ENCODE data around the gene PHACTR3. TPM values are rescaled to one million over a fixed set of nuclear protein-coding genes. Genes with fewer than 3 reads are reported as not detected.

PHACTR3 gene
- total RNA-seq, 1 experiment from 2014 or later, result not detected

GRCh38 chr20:59776626-59777330 lies 172.4 kb downstream of the PHACTR3 start (continued):
- TF ChIP-seq CBX3 (IDR thresholded peaks at IDR 0.05; ENCODE audit: low read depth) (no peak), POLR2AphosphoS5 (IDR thresholded peaks at IDR 0.05; ENCODE audit: low read depth, low read length) (no peak), JUND (IDR thresholded peaks at IDR 0.05) (no peak), ELF1 (IDR thresholded peaks at IDR 0.05; ENCODE audit: borderline replicate concordance, low read depth) (no peak), ZNF274 (IDR thresholded peaks at IDR 0.05; ENCODE audit: low read depth, low read length) (no peak), YY1 (IDR thresholded peaks at IDR 0.05; ENCODE audit: extremely low read depth, insufficient replicate concordance, low read depth, low read length) (no peak), SIN3A (IDR thresholded peaks at IDR 0.05; ENCODE audit: low read depth) (no peak), EZH2phosphoT487 (IDR thresholded peaks at IDR 0.05; ENCODE audit: borderline replicate concordance) (no peak)

DNA sequence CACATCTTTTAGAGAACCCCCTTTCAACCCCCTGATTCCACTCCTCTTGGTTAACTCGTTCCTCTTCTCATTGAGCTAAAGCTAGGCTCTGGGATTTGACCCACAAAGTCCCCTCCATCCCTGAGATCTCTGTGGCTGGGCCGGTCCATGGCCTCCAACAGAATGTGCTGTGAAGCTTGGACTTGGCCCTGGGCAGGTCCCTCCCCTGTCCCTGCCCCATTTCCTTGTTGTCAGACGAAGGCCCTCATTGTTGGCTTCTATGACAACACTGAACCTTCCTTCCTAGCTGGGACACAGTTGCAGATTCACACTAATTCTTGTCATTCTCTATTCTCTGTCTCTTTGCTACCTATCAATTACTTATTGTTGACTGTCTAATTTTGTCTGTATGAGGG lies 173.0 kb downstream of the PHACTR3 start:
- Histone ChIP-seq H3K9me3 (ENCODE audit: control insufficient read depth in 1 of 2, insufficient read depth in 1 of 2, low read depth in 1 of 2, low read length in 2 of 2) (no peaks in the 10 kb centered on the region), H4K20me1 (ENCODE audit: insufficient read depth) (no peaks in the 10 kb centered on the region), H3K36me3 (ENCODE audit: control insufficient read depth in 1 of 2, insufficient read depth in 2 of 2, low read length in 2 of 2) (no peaks in the 10 kb centered on the region), H3K79me2 (ENCODE audit: insufficient read depth, low read length) (no peaks in the 10 kb centered on the region), H3K27ac (ENCODE audit: low read depth, low read length) (no peak overlapping the region), H3K9me2 (ENCODE audit: insufficient read depth) (no peaks in the 10 kb centered on the region), H3K9ac (ENCODE audit: low read length) (no peak overlapping the region), H3K4me3 (replicated peaks in 1 of 2; ENCODE audit: low read depth in 1 of 2, low read length in 2 of 2) (no peak overlapping the region), H3K4me2 (ENCODE audit: low read length) (no peak overlapping the region), H2AFZ (ENCODE audit: low read depth, low read length, poor library complexity, severe bottlenecking) (no peak overlapping the region), H3K27me3 (ENCODE audit: insufficient read depth, low read length) (no peaks in the 10 kb centered on the region), H3K4me1 (ENCODE audit: control insufficient read depth in 1 of 2, insufficient read depth in 2 of 2, low read length in 2 of 2) (peaks cover 0 to 5% of the 10 kb centered on the region in 2 experiments; a peak in 1 of 4 replicates)
- no peak for ATAC-seq
- BruUV-seq (replicated peaks), result no TSS peak
- TF ChIP-seq SIN3A (IDR thresholded peaks at IDR 0.05; ENCODE audit: low read depth) (no peak), EZH2 (IDR thresholded peaks at IDR 0.05) (no peak), SP1 (IDR thresholded peaks at IDR 0.05; ENCODE audit: low read depth) (no peak), YY1 (IDR thresholded peaks at IDR 0.05; ENCODE audit: extremely low read depth, insufficient replicate concordance, low read depth, low read length) (no peak)
- TF ChIP-seq, protein P1, sequence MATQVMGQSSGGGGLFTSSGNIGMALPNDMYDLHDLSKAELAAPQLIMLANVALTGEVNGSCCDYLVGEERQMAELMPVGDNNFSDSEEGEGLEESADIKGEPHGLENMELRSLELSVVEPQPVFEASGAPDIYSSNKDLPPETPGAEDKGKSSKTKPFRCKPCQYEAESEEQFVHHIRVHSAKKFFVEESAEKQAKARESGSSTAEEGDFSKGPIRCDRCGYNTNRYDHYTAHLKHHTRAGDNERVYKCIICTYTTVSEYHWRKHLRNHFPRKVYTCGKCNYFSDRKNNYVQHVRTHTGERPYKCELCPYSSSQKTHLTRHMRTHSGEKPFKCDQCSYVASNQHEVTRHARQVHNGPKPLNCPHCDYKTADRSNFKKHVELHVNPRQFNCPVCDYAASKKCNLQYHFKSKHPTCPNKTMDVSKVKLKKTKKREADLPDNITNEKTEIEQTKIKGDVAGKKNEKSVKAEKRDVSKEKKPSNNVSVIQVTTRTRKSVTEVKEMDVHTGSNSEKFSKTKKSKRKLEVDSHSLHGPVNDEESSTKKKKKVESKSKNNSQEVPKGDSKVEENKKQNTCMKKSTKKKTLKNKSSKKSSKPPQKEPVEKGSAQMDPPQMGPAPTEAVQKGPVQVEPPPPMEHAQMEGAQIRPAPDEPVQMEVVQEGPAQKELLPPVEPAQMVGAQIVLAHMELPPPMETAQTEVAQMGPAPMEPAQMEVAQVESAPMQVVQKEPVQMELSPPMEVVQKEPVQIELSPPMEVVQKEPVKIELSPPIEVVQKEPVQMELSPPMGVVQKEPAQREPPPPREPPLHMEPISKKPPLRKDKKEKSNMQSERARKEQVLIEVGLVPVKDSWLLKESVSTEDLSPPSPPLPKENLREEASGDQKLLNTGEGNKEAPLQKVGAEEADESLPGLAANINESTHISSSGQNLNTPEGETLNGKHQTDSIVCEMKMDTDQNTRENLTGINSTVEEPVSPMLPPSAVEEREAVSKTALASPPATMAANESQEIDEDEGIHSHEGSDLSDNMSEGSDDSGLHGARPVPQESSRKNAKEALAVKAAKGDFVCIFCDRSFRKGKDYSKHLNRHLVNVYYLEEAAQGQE (IDR thresholded peaks at IDR 0.05; ENCODE audit: low read depth), result no peak
- ChIA-PET RAD21 (ENCODE audit: low non-redundant PET in 1 of 2, low total read pairs in 2 of 2, uncharacterized antibody in 2 of 2, unreplicated experiment in 2 of 2) (no interaction called here), CTCF (no interaction called here), POLR2A (no interaction called here)
- no peak for DNase-seq (ENCODE audit: low read depth, low spot score)
- intact Hi-C loops (cut with micrococcal nuclease), result no loop called here

Data from HCT116 (cell line).